Mesenchymal stem cell (in vitro differentiated cells and primary cell): ENCODE data around the gene PRDM12. TPM values are rescaled to one million over a fixed set of nuclear protein-coding genes. Genes with fewer than 3 reads are reported as not detected.

ENCODE experiments used
- DNase-seq: peaks from one replicate; pipeline ENCODE4 v3.0.0-alpha.2; 2013
- H2AFZ ChIP-seq: one replicate; pipeline ENCODE4 v1.6.1; 2013; ENCODE audit warnings: low read depth, mild to moderate bottlenecking, control low read depth, inconsistent platforms, low read length, moderate library complexity
- H2AK5ac ChIP-seq: 2 replicates; pipeline ENCODE4 v1.6.1; 2013; ENCODE audit warnings: low read length, moderate library complexity, mild to moderate bottlenecking, inconsistent platforms; ENCODE audit not compliant: severe bottlenecking
- H2BK120ac ChIP-seq: one replicate; pipeline ENCODE4 v1.6.1; 2013; ENCODE audit warnings: low read depth, mild to moderate bottlenecking, inconsistent platforms, low read length, moderate library complexity
- H2BK12ac ChIP-seq, 2 experiments: one replicate each; pipeline ENCODE4 v1.6.1; 2013; ENCODE audit warnings: inconsistent platforms in 2 of 2, low read length in 2 of 2, mild to moderate bottlenecking in 2 of 2, moderate library complexity in 2 of 2, control low read depth in 1 of 2
- H2BK15ac ChIP-seq: one replicate; pipeline ENCODE4 v1.6.1; 2013; ENCODE audit warnings: mild to moderate bottlenecking, low read depth, inconsistent platforms; ENCODE audit not compliant: poor library complexity, severe bottlenecking
- H2BK5ac ChIP-seq: 2 replicates; pipeline ENCODE4 v1.6.1; 2013; ENCODE audit warnings: low read depth, mild to moderate bottlenecking, low read length, control low read depth, inconsistent platforms; ENCODE audit not compliant: poor library complexity, severe bottlenecking
- H3K14ac ChIP-seq, 2 experiments: one replicate each; pipeline ENCODE4 v1.6.1; 2013; ENCODE audit warnings: inconsistent platforms in 2 of 2, low read length in 2 of 2, control low read depth in 1 of 2, mild to moderate bottlenecking in 1 of 2, moderate library complexity in 1 of 2
- H3K18ac ChIP-seq, 2 experiments: one replicate each; pipeline ENCODE4 v1.6.1; 2013; ENCODE audit warnings: inconsistent platforms in 2 of 2, low read length in 2 of 2, control low read depth in 1 of 2, low read depth in 1 of 2, mild to moderate bottlenecking in 1 of 2
- H3K23ac ChIP-seq, 2 experiments: one replicate each; pipeline ENCODE4 v1.6.1; 2013; ENCODE audit warnings: inconsistent platforms in 2 of 2, low read length in 2 of 2, mild to moderate bottlenecking in 2 of 2, moderate library complexity in 2 of 2, control low read depth in 1 of 2
- H3K27ac ChIP-seq: 2 replicates; pipeline ENCODE4 v1.5.1; 2013; ENCODE audit warnings: mild to moderate bottlenecking, moderate library complexity, low read length, control low read depth, inconsistent platforms; ENCODE audit not compliant: poor library complexity, severe bottlenecking
- H3K27me3 ChIP-seq, 2 experiments: 2 replicates each; pipeline versions ENCODE4 v1.6.1 to v1.7.0; 2013; ENCODE audit warnings: low read length in 2 of 2, mild to moderate bottlenecking in 2 of 2, moderate library complexity in 2 of 2, control low read depth in 1 of 2, inconsistent platforms in 1 of 2; ENCODE audit not compliant: control insufficient read depth in 1 of 2, insufficient read depth in 1 of 2
- H3K36me3 ChIP-seq, 2 experiments: 2 replicates each; pipeline versions ENCODE4 v1.6.1 to v1.7.0; 2013; ENCODE audit warnings: low read length in 2 of 2, control low read depth in 1 of 2, inconsistent platforms in 1 of 2, low read depth in 1 of 2, mild to moderate bottlenecking in 1 of 2; ENCODE audit not compliant: insufficient read depth in 2 of 2, control insufficient read depth in 1 of 2
- H3K4ac ChIP-seq, 2 experiments: one replicate each; pipeline ENCODE4 v1.6.1; 2013; ENCODE audit warnings: inconsistent platforms in 2 of 2, low read length in 2 of 2, mild to moderate bottlenecking in 2 of 2, moderate library complexity in 2 of 2, control low read depth in 1 of 2, low read depth in 1 of 2
- H3K4me1 ChIP-seq: 2 replicates; pipeline ENCODE4 v1.6.1; 2013; ENCODE audit warnings: low read depth, low read length, control low read depth; ENCODE audit not compliant: control insufficient read depth, insufficient read depth
- H3K4me2 ChIP-seq: 2 replicates; pipeline ENCODE4 v1.6.1; 2013; ENCODE audit warnings: low read length, mild to moderate bottlenecking, inconsistent platforms; ENCODE audit not compliant: poor library complexity, severe bottlenecking
- H3K4me3 ChIP-seq, 2 experiments: 2 replicates each; pipeline versions ENCODE4 v1.5.1 to v1.7.0; 2013; ENCODE audit warnings: low read length in 2 of 2, mild to moderate bottlenecking in 2 of 2, control low read depth in 1 of 2, low read depth in 1 of 2; ENCODE audit not compliant: insufficient read depth in 1 of 2
- H3K79me1 ChIP-seq: replicated peaks from 2 replicates; pipeline ENCODE4 v1.6.1; 2013; ENCODE audit warnings: mild to moderate bottlenecking, control low read depth, low read length, inconsistent platforms; ENCODE audit not compliant: poor library complexity, severe bottlenecking
- H3K9ac ChIP-seq: 2 replicates; pipeline ENCODE4 v1.7.0; 2013; ENCODE audit warnings: mild to moderate bottlenecking, low read length, moderate library complexity
- H3K9me3 ChIP-seq: 2 replicates; pipeline ENCODE4 v1.7.0; 2013; ENCODE audit warnings: mild to moderate bottlenecking, low read length; ENCODE audit not compliant: control insufficient read depth
- H4K8ac ChIP-seq: one replicate; pipeline ENCODE4 v1.6.1; 2013; ENCODE audit warnings: inconsistent platforms, mild to moderate bottlenecking, low read length, moderate library complexity
- H4K91ac ChIP-seq: one replicate; pipeline ENCODE4 v1.6.1; 2013; ENCODE audit warnings: mild to moderate bottlenecking, low read length, inconsistent platforms
- WGBS: methylation state at CpG from one replicate; pipeline ENCODE4 v1.1.7; 2013; ENCODE audit warnings: mixed read lengths; 5-methylcytosine and 5-hydroxymethylcytosine counted together
- small RNA-seq: library from polyadenylated mRNA; stranded (forward); fragments of <200 nt; extraction: miRNeasy Mini kit (QIAGEN cat#:217004); gene quantifications from one replicate; pipeline ENCODE3, GENCODE V24; 2013; ENCODE audit warnings: low read depth

Gene PRDM12

DNA sequence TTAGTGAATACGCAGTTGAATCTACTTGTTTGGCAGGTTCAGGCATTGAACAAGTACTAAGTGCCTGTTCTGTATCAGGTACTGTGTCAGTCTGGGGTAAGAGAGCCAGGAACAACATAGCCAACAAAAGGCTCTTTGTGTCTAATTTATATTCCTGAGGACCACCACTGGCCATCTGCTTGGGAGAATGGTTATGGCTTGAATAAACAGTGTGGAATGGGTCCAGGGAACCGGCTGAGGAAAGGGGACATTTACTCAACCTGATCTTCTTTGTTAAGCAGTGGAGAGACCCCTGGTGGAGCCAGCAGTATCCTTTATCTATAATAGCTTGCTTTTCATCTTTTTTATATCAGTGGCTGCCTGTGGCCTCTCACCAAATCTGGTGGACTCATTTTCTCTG is 67.7 kb downstream of the PRDM12 start:
- Histone ChIP-seq H3K9ac (peak overlapping the region; percentile 3), H2BK12ac (no peak overlapping the region), H3K14ac (no peak overlapping the region), H3K27ac (no peak overlapping the region), H3K4ac (no peak overlapping the region), H2BK15ac (no peak overlapping the region), H3K4me3 (no peak overlapping the region), H4K8ac (no peak overlapping the region), H3K4me1 (peaks cover 3% of the 10 kb centered on the region), H2AFZ (no peak overlapping the region), H2AK5ac (no peak overlapping the region), H3K79me1 (peaks cover 10% of the 10 kb centered on the region), H2BK5ac (no peak overlapping the region), H3K9me3 (no peaks in the 10 kb centered on the region), H3K23ac (no peak overlapping the region), H4K91ac (no peak overlapping the region), H3K4me2 (no peak overlapping the region), H2BK120ac (no peak overlapping the region), H3K27me3 (no peaks in the 10 kb centered on the region), H3K36me3 (no peaks in the 10 kb centered on the region), H3K18ac (no peak overlapping the region)
- WGBS: 64% methylated on average over 2 of the region's 2 CpGs
- DNase-seq: peak; percentile 15

Small RNAs within 50 kb of the gene (small RNA-seq; reads per million reads assigned to genes)
- gene AL359092.1 (not detected), gene MIR6856 (not detected)
